Loucy (cell line): Measurements from ENCODE around the gene DNLZ.

ENCODE experiments used
- H2AFZ ChIP-seq: fragments of 200-600 bp; sonication (generic); 2 replicates; pipeline ENCODE4 v1.6.0; 2016; ENCODE audit warnings: antibody characterized with exemption, mild to moderate bottlenecking, low read length, moderate library complexity
- H3F3A ChIP-seq: fragments of 200-600 bp; 2 replicates; pipeline ENCODE4 v1.6.0; 2016; ENCODE audit warnings: antibody characterized with exemption, low read depth, mild to moderate bottlenecking
- H3K27me3 ChIP-seq: fragments of 200-600 bp; sonication (generic); 2 replicates; pipeline ENCODE4 v1.6.1; 2014; ENCODE audit warnings: low read length, mild to moderate bottlenecking; ENCODE audit not compliant: insufficient read depth, poor library complexity, severe bottlenecking
- H3K36me3 ChIP-seq: fragments of 200-600 bp; sonication (generic); 2 replicates; pipeline ENCODE4 v1.6.1; 2016; ENCODE audit warnings: low read length; ENCODE audit not compliant: insufficient read depth
- H3K4me1 ChIP-seq: fragments of 200-600 bp; sonication (generic); 2 replicates; pipeline ENCODE4 v1.5.1; 2014; ENCODE audit warnings: low read length, mild to moderate bottlenecking; ENCODE audit not compliant: insufficient read depth, poor library complexity, severe bottlenecking
- H3K4me2 ChIP-seq: fragments of 200-600 bp; sonication (generic); 2 replicates; pipeline ENCODE4 v1.6.0; 2014; ENCODE audit warnings: antibody characterized with exemption, low read length, low read depth, mild to moderate bottlenecking; ENCODE audit not compliant: poor library complexity, severe bottlenecking
- H3K4me3 ChIP-seq: fragments of 200-600 bp; sonication (generic); 2 replicates; pipeline ENCODE4 v1.5.1; 2014; ENCODE audit warnings: low read length, mild to moderate bottlenecking, mixed read lengths; ENCODE audit not compliant: poor library complexity, severe bottlenecking
- H3K79me2 ChIP-seq: fragments of 200-600 bp; sonication (generic); 2 replicates; pipeline ENCODE4 v1.6.1; 2014; ENCODE audit warnings: low read length; ENCODE audit not compliant: insufficient read depth
- H3K9ac ChIP-seq: fragments of 200-600 bp; sonication (generic); 2 replicates; pipeline ENCODE4 v1.6.0; 2014; ENCODE audit warnings: mild to moderate bottlenecking, low read depth, low read length, moderate library complexity; ENCODE audit not compliant: poor library complexity, severe bottlenecking
- H3K9me2 ChIP-seq: fragments of 200-600 bp; sonication (generic); replicated peaks from 2 replicates; pipeline ENCODE4 v1.6.1; 2016; ENCODE audit warnings: low read depth, low read length, mixed read lengths
- H3K9me3 ChIP-seq: fragments of 200-600 bp; sonication (generic); 2 replicates; pipeline ENCODE4 v1.6.1; 2014; ENCODE audit warnings: mild to moderate bottlenecking, antibody characterized with exemption, low read length, low read depth; ENCODE audit not compliant: insufficient read depth
- H4K20me1 ChIP-seq: fragments of 200-600 bp; sonication (generic); 2 replicates; pipeline ENCODE4 v1.6.0; 2014; ENCODE audit warnings: antibody characterized with exemption, low read length, mild to moderate bottlenecking; ENCODE audit not compliant: insufficient read depth, poor library complexity, severe bottlenecking
- EZH2phosphoT487 ChIP-seq: fragments of 200-600 bp; IDR thresholded peaks from 2 replicates; pipeline ENCODE4 v1.6.1; 2018; ENCODE audit warnings: antibody characterized with exemption, mild to moderate bottlenecking, moderate library complexity, borderline replicate concordance
- TF ChIP-seq, protein P1 (sequence below): fragments of 200-600 bp; sonication (generic); conservative IDR thresholded peaks from 2 replicates; pipeline ENCODE4 v1.5.1; 2014; ENCODE audit warnings: mild to moderate bottlenecking, antibody characterized with exemption, low read length

DNLZ gene

DNA sequence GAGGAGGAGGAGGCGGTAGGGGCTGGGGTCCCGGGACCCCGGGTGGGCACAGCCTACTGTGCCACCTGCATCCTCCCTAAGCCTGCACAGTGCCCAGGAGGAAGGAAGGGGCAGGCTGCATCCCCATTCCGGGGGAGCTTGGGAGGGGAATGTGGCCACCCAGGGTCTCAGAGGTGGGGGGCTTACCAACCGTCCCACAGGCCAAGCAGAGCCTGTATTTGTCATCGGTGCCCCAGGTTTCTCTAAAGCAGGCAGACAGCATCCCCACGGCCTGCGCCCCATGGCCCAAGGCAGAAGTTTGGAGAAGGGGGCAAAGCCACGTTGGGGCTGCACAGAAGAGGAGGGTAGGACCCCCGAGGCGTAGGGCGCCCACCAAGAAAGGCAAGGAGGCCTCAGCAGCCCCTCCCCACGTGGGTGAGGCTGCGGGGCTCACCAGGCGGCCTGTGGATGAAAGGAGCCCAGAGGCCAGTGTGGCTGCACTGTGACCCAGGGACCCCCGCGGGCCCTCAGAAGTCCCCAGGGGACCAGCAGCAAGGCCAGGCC lies 36.7 kb downstream of the DNLZ start:
- Histone ChIP-seq H3K9ac (peak overlapping the region; percentile 44), H3K79me2 (peaks cover 28% of the 10 kb centered on the region), H3K9me3 (no peaks in the 10 kb centered on the region), H3K4me1 (peaks cover 25% of the 10 kb centered on the region), H3K9me2 (no peaks in the 10 kb centered on the region), H2AFZ (peak overlapping the region; percentile 45; the same call in 1 of the 2 replicates), H4K20me1 (peaks cover 10% of the 10 kb centered on the region), H3F3A (no peaks in the 10 kb centered on the region), H3K36me3 (no peaks in the 10 kb centered on the region), H3K4me2 (peak overlapping the region; percentile 57), H3K27me3 (no peaks in the 10 kb centered on the region), H3K4me3 (peak overlapping the region; percentile 93)
- TF ChIP-seq, protein P1, sequence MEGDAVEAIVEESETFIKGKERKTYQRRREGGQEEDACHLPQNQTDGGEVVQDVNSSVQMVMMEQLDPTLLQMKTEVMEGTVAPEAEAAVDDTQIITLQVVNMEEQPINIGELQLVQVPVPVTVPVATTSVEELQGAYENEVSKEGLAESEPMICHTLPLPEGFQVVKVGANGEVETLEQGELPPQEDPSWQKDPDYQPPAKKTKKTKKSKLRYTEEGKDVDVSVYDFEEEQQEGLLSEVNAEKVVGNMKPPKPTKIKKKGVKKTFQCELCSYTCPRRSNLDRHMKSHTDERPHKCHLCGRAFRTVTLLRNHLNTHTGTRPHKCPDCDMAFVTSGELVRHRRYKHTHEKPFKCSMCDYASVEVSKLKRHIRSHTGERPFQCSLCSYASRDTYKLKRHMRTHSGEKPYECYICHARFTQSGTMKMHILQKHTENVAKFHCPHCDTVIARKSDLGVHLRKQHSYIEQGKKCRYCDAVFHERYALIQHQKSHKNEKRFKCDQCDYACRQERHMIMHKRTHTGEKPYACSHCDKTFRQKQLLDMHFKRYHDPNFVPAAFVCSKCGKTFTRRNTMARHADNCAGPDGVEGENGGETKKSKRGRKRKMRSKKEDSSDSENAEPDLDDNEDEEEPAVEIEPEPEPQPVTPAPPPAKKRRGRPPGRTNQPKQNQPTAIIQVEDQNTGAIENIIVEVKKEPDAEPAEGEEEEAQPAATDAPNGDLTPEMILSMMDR: no peak
- no peak for TF ChIP-seq EZH2phosphoT487

DNA sequence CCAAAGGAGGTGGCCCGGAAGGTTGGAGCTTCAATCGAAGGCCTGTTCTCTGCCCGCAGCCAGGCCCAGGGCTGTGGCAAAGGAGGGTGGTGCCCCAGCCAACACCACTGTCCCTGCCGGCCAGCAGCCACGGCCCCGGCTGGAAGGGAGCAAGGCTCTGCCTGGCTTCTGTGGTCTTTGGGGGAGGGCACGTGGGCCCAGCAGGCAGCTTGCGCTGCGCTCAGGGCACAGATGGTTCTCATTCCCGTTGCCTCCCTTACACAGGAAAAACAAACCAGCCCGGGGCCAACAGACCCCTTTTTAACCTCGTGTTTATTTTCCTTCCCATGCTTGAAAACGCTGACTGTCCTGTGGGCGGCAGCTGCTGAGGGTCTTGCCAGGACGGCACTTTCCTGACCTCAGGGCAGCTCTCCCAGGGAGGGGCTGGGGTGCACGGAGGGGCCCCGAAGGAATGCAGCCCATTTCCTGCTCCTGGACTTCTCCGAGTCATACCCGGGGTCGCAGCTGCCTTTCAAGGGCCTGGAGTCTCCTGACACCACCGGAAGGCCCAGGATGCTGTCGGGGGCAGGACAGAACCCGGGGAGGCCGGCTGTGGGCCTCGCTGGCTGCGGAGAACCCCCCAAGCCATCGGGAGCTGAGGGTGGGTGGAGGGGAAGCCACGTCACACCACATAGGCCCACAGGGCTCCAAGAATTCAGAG lies 37.3 kb downstream of the DNLZ start:
- H3K4me3 ChIP-seq: no peak overlapping the region
- no peaks in the 10 kb centered on the region for H3K9me2 ChIP-seq
- peaks cover 28% of the 10 kb centered on the region for H3K79me2 ChIP-seq
- H3K9ac ChIP-seq: peak overlapping the region; percentile 44
- H3K4me1 ChIP-seq: peaks cover 25% of the 10 kb centered on the region
- no peaks in the 10 kb centered on the region for H3K27me3 ChIP-seq
- TF ChIP-seq, protein P1: no peak
- no peak for TF ChIP-seq EZH2phosphoT487
- peak overlapping the region; percentile 57 for H3K4me2 ChIP-seq
- no peaks in the 10 kb centered on the region for H3K9me3 ChIP-seq
- H3K36me3 ChIP-seq: no peaks in the 10 kb centered on the region
- H2AFZ ChIP-seq: no peak overlapping the region
- peaks cover 10% of the 10 kb centered on the region for H4K20me1 ChIP-seq
- no peaks in the 10 kb centered on the region for H3F3A ChIP-seq

DNA sequence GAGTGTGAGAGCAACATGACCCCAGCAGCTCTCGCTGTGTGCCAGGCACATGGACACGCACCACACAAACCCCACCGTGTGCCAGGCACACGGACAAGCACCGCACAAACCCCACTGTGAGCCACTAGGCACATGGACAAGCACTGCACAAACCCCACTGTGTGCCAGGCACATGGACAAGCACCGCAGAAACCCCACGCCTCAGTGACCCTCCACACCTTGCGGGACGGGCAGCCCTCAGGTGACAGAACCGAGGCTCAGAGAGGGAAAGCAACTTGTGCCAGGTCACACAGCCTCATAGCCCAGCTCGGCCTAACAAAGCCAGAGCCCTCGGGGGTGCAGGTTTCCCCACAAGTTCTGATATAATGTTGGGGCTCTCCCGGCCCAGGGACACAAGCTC lies 38.2 kb downstream of the DNLZ start:
- Histone ChIP-seq H3K9me2 (no peaks in the 10 kb centered on the region), H4K20me1 (peaks cover 5% of the 10 kb centered on the region), H2AFZ (no peak overlapping the region), H3K27me3 (no peaks in the 10 kb centered on the region), H3K4me1 (peaks cover 24% of the 10 kb centered on the region), H3K4me3 (no peak overlapping the region), H3K9ac (no peak overlapping the region), H3F3A (no peaks in the 10 kb centered on the region), H3K36me3 (no peaks in the 10 kb centered on the region), H3K9me3 (no peaks in the 10 kb centered on the region), H3K4me2 (no peak overlapping the region), H3K79me2 (peaks cover 25% of the 10 kb centered on the region)
- no peak for TF ChIP-seq EZH2phosphoT487
- TF ChIP-seq, protein P1: no peak
